HepG2 (cell line): ENCODE data around the gene GAGE12G.

Experiments
- ATF1 ChIP-seq: IDR thresholded peaks from 2 replicates; pipeline ENCODE4 v1.6.1; 2016; ENCODE audit warnings: mild to moderate bottlenecking, control low read depth
- ATF7 ChIP-seq, 2 experiments: fragments of 450-650 bp in 1 of 2; sonication (generic) in 1 of 2; formaldehyde crosslinking in 1 of 2; IDR thresholded peaks; 2 replicates each; pipeline versions ENCODE4 v1.4.0 to v1.6.1; 2016 to 2020; ENCODE audit warnings: antibody characterized with exemption in 1 of 2, mild to moderate bottlenecking in 1 of 2, missing genetic modification reagents in 1 of 2
- CEBPB ChIP-seq: IDR thresholded peaks from 2 replicates; pipeline ENCODE4 v1.6.1; 2011; ENCODE audit warnings: low read depth, low read length, improper control_type of control experiment, borderline replicate concordance
- EHMT2 ChIP-seq: fragments of 200-600 bp; sonication (generic); IDR thresholded peaks from 2 replicates; pipeline ENCODE4 v1.7.0; 2017; ENCODE audit warnings: antibody characterized with exemption, low read depth, low read length, borderline replicate concordance
- ELF4 ChIP-seq: sonication (generic); formaldehyde crosslinking; IDR thresholded peaks from 2 replicates; pipeline ENCODE4 v1.5.0; 2020; ENCODE audit warnings: missing genetic modification reagents, mild to moderate bottlenecking, moderate library complexity, borderline replicate concordance
- POLR2AphosphoS5 ChIP-seq: IDR thresholded peaks from 2 replicates; pipeline ENCODE4 v1.6.1; 2012; ENCODE audit warnings: low read depth, low read length
- RFX3 ChIP-seq: IDR thresholded peaks from 2 replicates; pipeline ENCODE4 v1.6.1; 2016; ENCODE audit warnings: missing biosample characterization, missing genetic modification reagents
- SALL2 ChIP-seq: sonication (generic); formaldehyde crosslinking; IDR thresholded peaks from 2 replicates; pipeline ENCODE4 v1.8.1; 2023; ENCODE audit warnings: mild to moderate bottlenecking, missing genetic modification reagents, inconsistent platforms
- TF ChIP-seq, protein P1 (sequence below): sonication (generic); formaldehyde crosslinking; IDR thresholded peaks from 2 replicates; pipeline ENCODE4 v1.5.0; 2020; ENCODE audit warnings: mild to moderate bottlenecking, missing genetic modification reagents, moderate library complexity

- TF ChIP-seq RFX3 (CRISPR knock-in tag) (no peak), ELF4 (CRISPR knock-in tag) (no peak), ATF1 (no peak), SALL2 (CRISPR knock-in tag) (no peak), EHMT2 (no peak), ATF7 (IDR thresholded peaks at IDR 0.05) (no peak), ATF7 (CRISPR knock-in tag; IDR thresholded peaks at IDR 0.05) (no peak), CEBPB (no peak), POLR2AphosphoS5 (no peak)
- TF ChIP-seq, protein P1, sequence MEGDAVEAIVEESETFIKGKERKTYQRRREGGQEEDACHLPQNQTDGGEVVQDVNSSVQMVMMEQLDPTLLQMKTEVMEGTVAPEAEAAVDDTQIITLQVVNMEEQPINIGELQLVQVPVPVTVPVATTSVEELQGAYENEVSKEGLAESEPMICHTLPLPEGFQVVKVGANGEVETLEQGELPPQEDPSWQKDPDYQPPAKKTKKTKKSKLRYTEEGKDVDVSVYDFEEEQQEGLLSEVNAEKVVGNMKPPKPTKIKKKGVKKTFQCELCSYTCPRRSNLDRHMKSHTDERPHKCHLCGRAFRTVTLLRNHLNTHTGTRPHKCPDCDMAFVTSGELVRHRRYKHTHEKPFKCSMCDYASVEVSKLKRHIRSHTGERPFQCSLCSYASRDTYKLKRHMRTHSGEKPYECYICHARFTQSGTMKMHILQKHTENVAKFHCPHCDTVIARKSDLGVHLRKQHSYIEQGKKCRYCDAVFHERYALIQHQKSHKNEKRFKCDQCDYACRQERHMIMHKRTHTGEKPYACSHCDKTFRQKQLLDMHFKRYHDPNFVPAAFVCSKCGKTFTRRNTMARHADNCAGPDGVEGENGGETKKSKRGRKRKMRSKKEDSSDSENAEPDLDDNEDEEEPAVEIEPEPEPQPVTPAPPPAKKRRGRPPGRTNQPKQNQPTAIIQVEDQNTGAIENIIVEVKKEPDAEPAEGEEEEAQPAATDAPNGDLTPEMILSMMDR (CRISPR knock-in tag) = no peak
Measured at GRCh38 chrX:49618574-49618973, 48.4 kb downstream of the GAGE12G start.
